Kasumi-1 (cell line): ENCODE results near the gene PRKACB.

Experiments
- DNase-seq, 2 experiments: peaks; one replicate each; lab custom pipeline; 2025; lab: John Stamatoyannopoulos, UW

The PRKACB gene

DNA sequence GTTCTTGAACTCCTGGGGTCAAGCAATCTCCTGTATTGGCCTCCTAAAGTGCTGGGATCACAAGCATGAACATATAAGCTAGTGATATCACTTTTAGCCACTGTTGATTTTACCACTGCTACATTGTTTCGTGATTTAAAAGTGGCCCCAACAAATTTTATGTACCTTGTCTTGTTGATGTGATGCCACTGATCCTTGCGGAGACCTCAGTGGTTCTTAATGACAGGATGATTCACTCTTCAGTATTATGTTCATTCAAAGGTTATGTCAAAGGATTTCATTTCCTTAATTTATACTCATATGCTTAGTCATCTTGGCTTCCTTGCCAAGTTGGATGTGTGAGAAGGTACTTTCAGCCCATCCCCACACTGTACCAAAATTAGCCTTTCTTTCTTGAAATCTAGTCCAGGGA, 12.1 kb downstream of the PRKACB start:
- peak in 1 of 2 experiments; percentile 13 for DNase-seq

- peak; percentile 85 to 94 for DNase-seq
These were observed 15.6 kb downstream of the PRKACB start for GRCh38 chr1:84159533-84160240.

GRCh38 chr1:84162295-84162694, 18.2 kb downstream of the PRKACB start:
- no peak for DNase-seq

DNA sequence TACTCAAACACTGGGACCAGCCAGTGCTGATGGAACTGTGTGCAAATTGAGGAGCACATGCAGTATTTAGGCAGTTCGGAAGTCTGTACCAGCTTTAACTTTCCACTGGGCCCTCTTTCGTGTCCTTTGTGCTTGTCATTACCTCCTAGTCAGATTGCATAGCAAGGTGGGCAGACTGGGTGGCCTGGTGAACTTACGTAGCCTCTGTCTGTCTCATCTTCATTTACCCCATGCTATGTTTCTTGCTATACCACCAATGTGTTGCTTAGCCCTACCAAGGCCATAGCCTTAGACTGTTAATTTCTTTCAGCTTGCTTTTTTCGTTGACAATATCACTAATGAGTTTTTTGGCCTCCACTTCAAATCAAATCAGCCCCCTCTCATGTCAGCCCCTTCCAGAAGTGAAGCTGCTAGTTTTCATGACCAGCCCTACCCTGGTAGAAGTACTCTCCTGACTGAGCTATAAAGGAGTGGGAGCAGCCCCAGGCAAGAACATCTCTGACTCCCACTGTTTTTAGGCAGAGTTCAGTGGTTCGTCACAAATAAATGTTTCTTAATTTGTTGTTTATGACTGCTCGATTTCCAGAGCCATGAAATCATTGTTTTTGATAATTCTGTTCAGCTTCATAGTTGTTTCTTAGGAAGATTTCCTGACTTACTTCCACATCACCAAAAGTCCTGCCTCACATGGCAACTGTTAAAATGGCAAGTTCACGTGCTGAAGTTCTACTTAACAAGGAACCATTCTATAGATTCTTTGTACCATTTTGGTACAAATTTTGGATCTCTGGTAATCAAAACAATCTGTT, 19.3 kb downstream of the PRKACB start:
- DNase-seq: no peak

GRCh38 chr1:84164161-84164560, 20.1 kb downstream of the PRKACB start:
- DNase-seq: no peak

DNA sequence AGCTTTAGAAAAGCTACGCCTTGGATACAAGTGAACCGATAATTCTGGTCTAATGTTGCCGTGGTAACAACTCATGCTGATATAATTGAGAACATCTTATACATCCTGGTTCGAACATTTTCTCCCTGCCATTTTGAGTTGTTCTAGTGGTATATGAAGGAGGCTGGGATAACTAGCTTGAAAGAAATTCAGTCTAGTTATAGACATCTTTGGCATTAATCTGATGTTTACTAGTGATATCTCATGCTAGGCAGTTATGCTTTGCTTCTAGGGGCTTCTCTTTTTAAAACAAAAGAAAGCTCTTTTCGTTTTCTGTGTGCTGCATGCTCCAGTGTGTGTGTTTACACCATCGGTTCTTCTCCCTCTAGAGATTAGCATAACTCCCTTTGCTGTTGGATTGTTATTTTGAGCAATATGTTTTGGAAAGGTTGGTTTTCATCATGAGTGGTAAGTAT, 20.5 kb downstream of the PRKACB start:
- no peak for DNase-seq

GRCh38 chr1:84165601-84166000, 21.5 kb downstream of the PRKACB start:
- DNase-seq: no peak

- DNase-seq: no peak
These were observed 22.7 kb downstream of the PRKACB start for GRCh38 chr1:84166797-84167196.

GRCh38 chr1:84168783-84169182, 24.7 kb downstream of the PRKACB start:
- DNase-seq: no peak

DNA sequence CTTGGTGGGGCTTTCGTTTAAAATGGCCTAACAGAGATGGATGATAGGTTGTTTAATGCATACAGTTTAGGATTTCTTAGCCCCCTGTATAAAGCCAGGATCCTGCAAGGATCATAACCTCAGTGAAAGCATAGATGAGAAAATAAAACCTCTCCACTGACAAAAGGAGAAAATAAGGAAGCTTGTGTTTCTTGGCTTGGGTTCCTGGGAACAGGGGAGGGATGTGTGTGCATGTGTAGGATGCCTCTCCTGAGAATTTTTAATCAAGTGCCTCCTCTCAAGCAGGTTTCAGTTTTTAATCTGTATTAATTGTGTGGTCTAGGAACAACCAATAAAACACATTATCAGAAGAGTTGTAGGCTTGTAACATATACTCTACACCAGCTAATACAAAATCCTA, 26.1 kb downstream of the PRKACB start:
- DNase-seq: no peak

DNA sequence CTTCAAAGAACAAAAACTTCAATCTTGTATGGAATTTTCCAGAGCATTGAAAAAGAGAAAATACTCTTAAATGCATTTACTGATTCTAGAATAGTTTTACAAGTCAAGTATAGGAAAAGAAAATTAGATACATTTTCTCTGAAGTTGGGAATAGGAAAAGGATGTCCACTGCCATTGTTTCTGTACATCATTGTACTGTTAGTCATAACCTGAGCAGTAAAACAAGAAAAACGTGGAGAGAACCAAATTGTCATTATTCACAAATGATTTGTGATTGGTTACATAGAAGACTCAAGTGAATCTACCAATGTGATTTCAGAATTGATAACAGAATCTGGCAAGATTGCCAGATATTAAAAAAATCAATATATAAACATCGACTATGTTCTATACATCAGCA, 27.4 kb downstream of the PRKACB start:
- no peak for DNase-seq

DNA sequence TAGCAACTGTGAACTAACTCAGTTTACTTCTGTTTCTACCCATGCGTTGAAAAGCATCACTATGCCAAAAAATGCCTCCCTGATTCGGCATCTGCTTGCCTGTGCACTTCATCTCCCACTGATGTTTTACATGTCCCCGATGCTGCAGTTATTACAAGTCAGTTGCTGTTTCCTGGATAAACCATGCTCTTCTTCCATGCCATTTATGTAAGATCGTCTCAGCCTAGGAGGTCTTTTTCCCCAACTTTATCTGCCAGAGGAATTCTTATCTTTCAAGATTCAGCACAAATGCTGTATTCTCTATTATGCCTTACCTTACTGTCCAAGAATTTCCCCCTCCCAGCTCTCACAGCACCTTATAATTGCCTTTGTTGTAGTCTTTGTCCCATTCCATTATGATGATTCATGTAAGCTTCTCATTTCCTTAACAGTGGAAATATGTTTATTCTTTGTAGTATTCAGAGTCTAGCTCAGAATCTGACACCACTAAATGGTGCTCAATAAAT, 30.0 kb downstream of the PRKACB start:
- DNase-seq: no peak

DNA sequence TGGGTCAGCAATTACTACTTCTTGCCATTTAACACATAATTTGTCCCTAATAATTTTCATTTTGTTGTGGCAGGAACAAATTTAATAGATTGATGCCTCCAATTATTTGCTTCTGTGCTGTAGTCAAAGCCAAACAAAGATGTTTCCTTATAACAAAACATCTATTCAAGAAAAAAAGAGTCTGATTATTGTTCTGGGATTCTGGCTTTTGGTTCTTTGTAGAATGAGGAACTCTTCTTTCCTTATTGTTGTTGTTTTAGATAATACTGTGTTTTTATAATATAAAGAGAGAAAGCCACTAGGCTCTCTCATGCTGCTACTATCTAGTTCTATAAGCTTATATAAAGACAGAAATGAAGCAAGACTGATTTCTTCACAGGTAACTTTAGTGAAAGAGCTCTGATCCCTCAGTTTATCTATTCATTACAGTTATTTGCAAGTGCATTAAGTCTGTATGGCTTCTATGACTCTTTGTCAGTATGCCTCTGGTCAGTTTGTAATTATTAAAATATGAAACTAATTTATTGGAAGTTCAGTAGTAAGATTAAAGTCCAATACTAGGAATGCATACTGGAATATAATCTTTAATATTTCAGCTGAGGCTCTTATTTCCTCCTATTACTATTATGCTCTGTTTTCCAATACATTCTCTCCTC, 37.4 kb downstream of the PRKACB start:
- no peak for DNase-seq

DNA sequence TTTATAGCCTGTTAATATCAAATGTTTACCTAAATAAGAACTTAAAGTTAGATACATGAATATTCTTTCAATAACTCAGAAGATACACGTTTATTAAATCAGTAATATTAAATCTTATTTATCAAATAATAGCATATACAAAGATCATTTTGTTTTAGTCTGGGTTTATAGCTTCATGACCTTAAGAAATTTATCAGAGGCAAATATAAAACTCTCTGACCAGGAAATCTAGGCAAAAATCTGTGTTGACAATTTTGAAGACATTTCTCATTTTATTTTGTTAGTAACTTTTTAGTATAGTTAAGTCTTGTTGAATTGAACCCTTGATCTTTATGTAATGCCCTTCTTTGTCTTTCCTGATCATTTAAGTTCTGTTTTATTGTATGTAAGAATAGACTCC, 46.4 kb downstream of the PRKACB start:
- DNase-seq: no peak

- no peak for DNase-seq
These were observed 48.6 kb downstream of the PRKACB start for GRCh38 chr1:84192681-84193080.

- DNase-seq: no peak
These were observed 54.8 kb downstream of the PRKACB start for GRCh38 chr1:84198832-84199231.

GRCh38 chr1:84199257-84199656, 55.2 kb downstream of the PRKACB start:
- no peak for DNase-seq

DNA sequence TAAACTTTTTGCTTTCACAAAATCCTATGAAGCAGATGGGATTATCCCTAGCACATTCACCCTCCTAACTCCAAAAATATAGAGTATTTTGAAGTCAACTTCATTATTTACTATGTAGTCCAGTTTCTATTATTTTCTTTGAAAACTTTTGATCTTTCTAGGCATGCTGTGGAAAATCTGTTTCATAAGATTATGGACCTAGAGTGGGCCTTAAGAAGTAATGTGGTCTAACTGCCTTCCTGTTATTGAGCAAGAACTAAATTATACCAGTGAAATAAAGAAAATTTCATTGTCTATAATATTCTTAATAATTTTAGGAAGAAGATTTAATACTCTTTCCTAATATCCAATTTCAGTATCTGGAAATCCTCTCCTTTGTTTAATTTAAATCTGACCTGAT, 58.1 kb downstream of the PRKACB start:
- no peak for DNase-seq

DNA sequence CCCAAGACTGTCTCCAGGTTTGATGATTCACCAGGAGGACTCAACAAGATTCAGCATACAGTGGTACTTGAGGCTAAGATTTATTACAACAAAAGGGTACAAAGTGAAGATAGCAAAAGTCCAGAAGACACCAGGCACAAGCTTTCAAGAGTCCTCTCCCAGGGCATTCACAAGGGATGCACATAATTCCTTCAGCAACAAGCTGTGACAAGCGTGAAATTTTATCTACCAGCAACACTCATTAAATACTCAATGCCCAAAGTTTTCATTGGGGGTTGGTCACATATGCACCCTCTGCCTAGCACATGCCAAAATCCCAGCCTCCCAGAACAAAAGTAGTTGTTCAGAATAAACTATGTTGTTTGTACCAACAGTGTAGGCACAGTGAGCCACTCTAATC, 62.3 kb downstream of the PRKACB start:
- DNase-seq: no peak

GRCh38 chr1:84208935-84209334, 64.9 kb downstream of the PRKACB start:
- no peak for DNase-seq

DNA sequence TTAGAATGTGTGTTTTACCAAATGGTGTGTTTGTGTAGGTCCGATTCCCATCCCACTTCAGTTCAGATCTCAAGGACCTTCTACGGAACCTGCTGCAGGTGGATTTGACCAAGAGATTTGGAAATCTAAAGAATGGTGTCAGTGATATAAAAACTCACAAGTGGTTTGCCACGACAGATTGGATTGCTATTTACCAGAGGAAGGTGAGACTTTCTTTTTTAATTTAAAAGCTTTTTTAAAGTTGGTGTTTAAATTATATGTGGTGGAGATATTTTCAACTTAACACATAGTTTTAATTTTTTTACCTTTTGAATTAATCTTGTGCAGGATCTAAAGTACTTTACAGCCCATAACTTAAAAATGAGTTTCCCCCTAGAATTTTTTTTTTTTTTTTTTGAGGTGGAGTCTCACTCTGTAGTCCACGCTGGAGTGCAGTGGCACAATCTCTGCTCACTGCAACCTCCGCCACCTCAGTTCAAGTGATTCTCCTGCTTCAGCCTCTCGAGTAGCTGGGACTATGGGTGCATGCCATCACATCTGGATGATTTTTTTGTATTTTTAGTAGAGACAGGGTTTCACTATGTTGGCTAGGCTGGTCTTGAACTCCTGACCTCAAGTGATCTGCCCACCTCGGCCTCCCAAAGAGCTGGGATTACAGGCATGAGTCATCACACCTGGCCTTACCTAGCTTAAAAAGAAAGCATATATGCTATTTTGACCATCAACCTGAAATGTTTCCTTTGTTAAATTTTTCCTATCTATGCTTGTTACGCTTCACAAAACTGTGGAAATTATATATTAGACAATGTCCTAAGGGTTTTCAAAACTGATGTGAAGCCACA, 70.3 kb downstream of the PRKACB start:
- DNase-seq: no peak

DNA sequence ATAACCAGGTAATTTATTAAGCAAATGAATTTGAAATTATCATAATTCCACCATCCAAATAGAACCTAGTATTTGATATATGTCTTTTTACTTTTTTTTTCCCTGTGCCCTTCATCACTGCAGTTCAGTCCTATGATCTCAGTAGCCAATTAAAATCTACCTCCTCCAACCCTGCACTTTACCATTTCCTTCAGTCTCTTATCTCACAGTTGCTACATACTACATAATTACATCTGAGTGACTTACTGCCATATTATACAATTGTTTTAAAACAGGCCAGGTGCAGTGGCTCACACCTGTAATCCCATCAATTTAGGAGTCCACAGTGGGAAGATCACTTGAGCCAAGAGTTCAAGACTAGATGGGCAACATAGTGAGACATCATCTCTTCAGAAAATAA, 73.2 kb downstream of the PRKACB start:
- DNase-seq: no peak
